Gastrocnemius medialis (tissue), 4 donors: ENCODE results near the gene ACSF2. TPM values are rescaled to one million over a fixed set of nuclear protein-coding genes. Genes with fewer than 3 reads are reported as not detected.

ENCODE experiments used
- ATAC-seq, 2 donors: fragments of 150-250 bp; one replicate each; pipeline ENCODE4 v1.9.1; 2016
- DNase-seq, 2 donors: peaks; one replicate each; pipeline ENCODE4 v3.0.0-alpha.2; 2019
- H3K27ac ChIP-seq, 4 donors: fragments of 200-600 bp; sonication (generic); 1 replicate in 1 of 4; 2 replicates in 3 of 4; pipeline ENCODE4 v1.5.1; 2016 to 2018; ENCODE audit warnings: mild to moderate bottlenecking in 2 of 4, moderate library complexity in 1 of 4
- H3K27me3 ChIP-seq, 3 donors: fragments of 200-600 bp; sonication (generic) in 2 of 3; 1 replicate in 1 of 3; 2 replicates in 2 of 3; pipeline versions ENCODE4 v1.5.1 to v1.6.0; 2016 to 2019; ENCODE audit warnings: mild to moderate bottlenecking in 1 of 3, moderate library complexity in 1 of 3
- H3K36me3 ChIP-seq, 2 donors: fragments of 200-600 bp; sonication (generic) in 1 of 2; one replicate each; pipeline ENCODE4 v1.5.1; 2017 to 2018
- H3K4me1 ChIP-seq, 2 donors: fragments of 200-600 bp; sonication (generic) in 1 of 2; one replicate each; pipeline ENCODE4 v1.5.1; 2016 to 2017; ENCODE audit warnings: mild to moderate bottlenecking in 2 of 2
- H3K4me3 ChIP-seq, 4 donors: fragments of 200-600 bp; sonication (generic) in 3 of 4; 1 replicate in 1 of 4; 2 replicates in 3 of 4; pipeline ENCODE4 v1.5.1; 2016 to 2019; ENCODE audit warnings: mild to moderate bottlenecking in 2 of 4
- H3K9me3 ChIP-seq, 3 donors: fragments of 200-600 bp; sonication (generic) in 2 of 3; 1 replicate in 1 of 3; 2 replicates in 2 of 3; pipeline ENCODE4 v1.5.1; 2016 to 2019
- POLR2A ChIP-seq, 2 donors: fragments of 450-650 bp; IDR thresholded peaks; one replicate each; pipeline ENCODE4 v1.6.1; 2017; ENCODE audit warnings: antibody characterized with exemption in 2 of 2, mild to moderate bottlenecking in 2 of 2, moderate library complexity in 2 of 2
- in situ Hi-C, 4 donors: fragments of 200-750 bp; cut with MboI; loops; one replicate each; pipeline versions ENCODE4 v1.15.0 to v1.8.0; 2017; ENCODE audit warnings: low sequenced_read_pairs in 4 of 4
- intact Hi-C: fragments of 100-400 bp; cut with DNase I; formaldehyde crosslinking; loops from one replicate; pipeline ENCODE4 v1.15.1; 2023; ENCODE audit warnings: low total_unique reads
- total RNA-seq, 4 donors: library from RNA; depleted of rRNA; stranded (reverse); fragments of >200 nt; gene quantifications; one replicate each; pipeline versions ENCODE4 v1.1.0 to v1.2.3, GENCODE V29; 2016
- TF ChIP-seq, protein P1 (sequence below), 5 experiments: fragments of 450-650 bp in 3 of 5; fragments of 200-600 bp in 2 of 5; sonication (generic) in 2 of 5; IDR thresholded peaks in 4 of 5; conservative IDR thresholded peaks in 1 of 5; 1 replicate in 4 of 5; 2 replicates in 1 of 5; pipeline ENCODE4 v1.5.1; 2016 to 2019; ENCODE audit warnings: antibody characterized with exemption in 5 of 5, mild to moderate bottlenecking in 3 of 5, moderate library complexity in 3 of 5

ACSF2 gene
- total RNA-seq, 4 donors from 2014 or later: 8.7 to 61.4 (median 34.2) TPM

DNA sequence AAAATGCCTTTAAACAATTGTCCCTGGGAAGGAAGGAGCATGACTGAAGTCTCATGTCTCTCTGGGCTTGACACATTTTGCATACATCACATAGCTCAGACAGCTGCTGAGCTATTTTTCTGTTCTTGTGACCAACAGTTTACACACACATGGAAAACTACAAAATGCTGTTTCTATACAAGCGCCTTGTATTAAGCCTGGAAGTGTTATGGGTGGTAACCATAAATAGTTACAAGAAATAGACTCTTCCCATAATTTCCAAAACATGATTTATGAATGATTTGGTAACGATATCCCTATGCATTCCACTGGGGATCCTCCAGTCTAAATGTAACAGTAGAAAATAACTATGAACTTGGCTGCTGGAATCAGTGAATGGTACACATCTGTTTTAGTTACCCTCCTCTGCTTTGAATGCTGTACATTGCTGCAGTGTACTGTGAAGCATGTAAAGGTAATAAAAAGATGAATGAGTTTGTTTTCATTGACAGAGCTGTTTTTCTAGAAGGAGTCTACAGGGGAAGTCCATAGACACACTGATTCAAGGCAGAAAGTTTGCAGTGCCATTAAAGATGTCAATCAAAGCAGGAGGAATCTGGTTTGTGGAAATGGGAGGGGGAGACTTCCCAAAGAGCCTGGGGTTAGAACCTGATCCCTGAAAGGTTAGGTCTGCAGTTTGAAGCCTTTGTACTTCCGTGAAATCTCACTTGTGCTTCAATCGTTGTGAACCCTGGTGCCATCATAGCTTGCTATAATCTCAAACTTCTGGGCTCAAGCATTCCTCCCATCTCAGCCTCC lies 5.0 kb downstream of the ACSF2 start:
- DNase-seq (no peak), ATAC-seq (no peak)
- intact Hi-C loops (no loop called here), in situ Hi-C loops (no loop called here)
- Histone ChIP-seq H3K9me3 (no peaks in the 10 kb centered on the region), H3K36me3 (no peaks in the 10 kb centered on the region), H3K27me3 (no peaks in the 10 kb centered on the region), H3K27ac (peak overlapping the region; percentile 93 to 96 (median 94)), H3K4me3 (no peak overlapping the region), H3K4me1 (peaks cover 68 to 69% of the 10 kb centered on the region in 2 donors)
- TF ChIP-seq, protein P1, sequence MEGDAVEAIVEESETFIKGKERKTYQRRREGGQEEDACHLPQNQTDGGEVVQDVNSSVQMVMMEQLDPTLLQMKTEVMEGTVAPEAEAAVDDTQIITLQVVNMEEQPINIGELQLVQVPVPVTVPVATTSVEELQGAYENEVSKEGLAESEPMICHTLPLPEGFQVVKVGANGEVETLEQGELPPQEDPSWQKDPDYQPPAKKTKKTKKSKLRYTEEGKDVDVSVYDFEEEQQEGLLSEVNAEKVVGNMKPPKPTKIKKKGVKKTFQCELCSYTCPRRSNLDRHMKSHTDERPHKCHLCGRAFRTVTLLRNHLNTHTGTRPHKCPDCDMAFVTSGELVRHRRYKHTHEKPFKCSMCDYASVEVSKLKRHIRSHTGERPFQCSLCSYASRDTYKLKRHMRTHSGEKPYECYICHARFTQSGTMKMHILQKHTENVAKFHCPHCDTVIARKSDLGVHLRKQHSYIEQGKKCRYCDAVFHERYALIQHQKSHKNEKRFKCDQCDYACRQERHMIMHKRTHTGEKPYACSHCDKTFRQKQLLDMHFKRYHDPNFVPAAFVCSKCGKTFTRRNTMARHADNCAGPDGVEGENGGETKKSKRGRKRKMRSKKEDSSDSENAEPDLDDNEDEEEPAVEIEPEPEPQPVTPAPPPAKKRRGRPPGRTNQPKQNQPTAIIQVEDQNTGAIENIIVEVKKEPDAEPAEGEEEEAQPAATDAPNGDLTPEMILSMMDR (IDR thresholded peaks at IDR 0.05 in 4 of 5, conservative IDR thresholded peaks at IDR 0.05 in 1 of 5): peak in 1 of 5 experiments; percentile 11
- no peak for TF ChIP-seq POLR2A (IDR thresholded peaks at IDR 0.05)

DNA sequence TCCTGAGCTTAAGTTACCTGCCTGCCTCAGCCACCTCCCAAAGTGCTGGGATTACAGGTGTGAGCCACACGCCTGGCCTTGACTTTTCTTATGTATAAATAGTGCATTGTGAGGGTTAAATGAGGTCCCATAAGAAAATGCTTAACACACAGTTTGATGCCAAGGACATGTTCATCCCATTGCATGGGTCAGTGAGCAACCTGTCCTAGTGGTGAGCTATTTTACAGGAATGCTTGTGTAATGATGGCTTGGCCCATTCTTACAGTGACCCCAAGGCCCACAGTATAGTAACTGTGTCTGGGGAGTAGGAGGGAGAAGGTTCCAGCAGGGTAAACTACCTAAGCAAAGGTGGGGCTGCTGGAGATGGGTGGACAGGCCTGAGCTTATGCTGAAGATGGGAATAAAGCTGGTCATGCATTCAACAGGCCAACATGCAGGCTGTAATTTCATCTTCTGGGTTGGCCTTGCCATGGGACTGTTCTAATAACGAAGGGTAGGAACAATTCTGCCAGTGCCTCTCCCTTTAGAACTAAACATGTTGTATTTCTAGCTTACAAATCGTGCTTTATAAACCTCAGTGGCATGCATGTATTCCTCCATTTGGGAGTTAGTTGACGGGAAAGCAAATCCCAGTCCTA lies 6.2 kb downstream of the ACSF2 start:
- DNase-seq: peak; percentile 53 to 74
- in situ Hi-C loops (no loop called here), intact Hi-C loops (no loop called here)
- Histone ChIP-seq H3K9me3 (no peaks in the 10 kb centered on the region), H3K27me3 (no peaks in the 10 kb centered on the region), H3K4me3 (no peak overlapping the region), H3K4me1 (peaks cover 65 to 66% of the 10 kb centered on the region in 2 donors), H3K36me3 (no peaks in the 10 kb centered on the region), H3K27ac (peak overlapping the region; percentile 93 to 96 (median 94))
- TF ChIP-seq, protein P1 (IDR thresholded peaks at IDR 0.05 in 4 of 5, conservative IDR thresholded peaks at IDR 0.05 in 1 of 5): peak in 1 of 5 experiments; percentile 15
- no peak for TF ChIP-seq POLR2A (IDR thresholded peaks at IDR 0.05)
- ATAC-seq: peak; percentile 72 to 76

DNA sequence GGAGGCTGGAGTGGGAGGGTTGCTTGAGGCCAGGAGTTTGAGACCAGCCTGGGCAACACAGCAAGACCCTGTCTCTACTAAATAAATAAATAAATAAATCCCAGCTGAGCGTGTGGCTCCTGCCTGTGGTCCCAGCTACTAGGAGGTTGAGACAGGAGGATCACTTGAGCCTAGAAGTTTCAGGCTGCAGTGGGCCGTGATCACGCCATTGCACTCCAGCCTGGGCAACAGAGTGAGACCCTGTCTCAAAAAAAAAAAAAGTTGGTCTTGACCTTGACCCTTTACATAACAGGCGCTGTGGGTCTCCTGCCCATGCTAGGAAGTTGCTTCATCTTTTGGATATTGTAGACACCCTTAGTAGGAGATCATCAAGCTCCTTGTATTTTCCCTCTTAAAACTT lies 11.4 kb downstream of the ACSF2 start:
- Histone ChIP-seq H3K36me3 (no peaks in the 10 kb centered on the region), H3K27ac (peak overlapping the region in 2 of 4 donors; percentile 13 to 96), H3K4me1 (peaks cover 28 to 37% of the 10 kb centered on the region in 2 donors), H3K9me3 (no peaks in the 10 kb centered on the region), H3K27me3 (no peaks in the 10 kb centered on the region), H3K4me3 (no peak overlapping the region)
- in situ Hi-C loops (no loop called here), intact Hi-C loops (no loop called here)
- TF ChIP-seq, protein P1 (IDR thresholded peaks at IDR 0.05 in 4 of 5, conservative IDR thresholded peaks at IDR 0.05 in 1 of 5): no peak
- no peak for TF ChIP-seq POLR2A (IDR thresholded peaks at IDR 0.05)
- ATAC-seq (no peak), DNase-seq (no peak)

DNA sequence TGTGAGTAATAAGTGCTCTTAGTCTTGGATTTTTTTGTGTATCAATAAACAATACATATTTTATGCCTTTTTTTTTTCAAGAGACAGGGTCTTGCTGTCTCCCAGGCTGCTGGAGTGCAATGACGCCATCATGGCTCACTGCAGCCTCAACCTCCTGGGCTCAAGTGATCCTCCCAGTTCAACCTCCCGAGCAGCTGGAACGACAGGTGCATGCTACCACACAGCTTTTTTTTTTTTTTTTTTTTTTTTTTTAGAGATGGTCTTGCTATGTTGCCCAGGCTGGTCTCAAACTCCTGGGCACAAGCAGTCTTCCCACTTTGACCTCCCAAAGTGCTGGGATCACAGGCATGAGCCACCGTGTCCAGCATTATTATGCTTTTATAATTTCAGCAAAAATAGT lies 13.0 kb downstream of the ACSF2 start:
- in situ Hi-C loops: no loop called here

More for the DNA sequence above, 13.0 kb downstream of the ACSF2 start:
- Histone ChIP-seq H3K4me1 (peaks cover 26 to 40% of the 10 kb centered on the region in 2 donors), H3K27me3 (no peaks in the 10 kb centered on the region), H3K4me3 (no peak overlapping the region), H3K9me3 (no peaks in the 10 kb centered on the region), H3K36me3 (no peaks in the 10 kb centered on the region), H3K27ac (peak overlapping the region in 2 of 4 donors; percentile 84 to 87)
- intact Hi-C loops: no loop called here
- no peak for TF ChIP-seq POLR2A (IDR thresholded peaks at IDR 0.05)
- TF ChIP-seq, protein P1 (IDR thresholded peaks at IDR 0.05 in 4 of 5, conservative IDR thresholded peaks at IDR 0.05 in 1 of 5): no peak
- DNase-seq (no peak), ATAC-seq (no peak)
